GM12878 (cell line): ENCODE data around the gene TNIP3. TPM values are rescaled to one million over a fixed set of nuclear protein-coding genes. Genes with fewer than 3 reads are reported as not detected.

ENCODE experiments used
- ATAC-seq: fragments of 200-7000 bp; cut with Tn5 transposase; 3 replicates; pipeline ENCODE4 v1.9.1; 2020; ENCODE audit warnings: mild to moderate bottlenecking, moderate library complexity
- BruUV-seq: library from RNA; stranded (reverse); fragments of 400-500 nt; replicated peaks from 2 replicates; lab custom pipeline; 2021; lab: Mats Ljungman, UMichigan
- CTCF ChIA-PET: fragments of 300-600 bp; sonication (Branson Sonifier 250); formaldehyde crosslinking; extraction: SDS; loops from one replicate; lab custom pipeline; 2021; ENCODE audit warnings: inconsistent platforms; lab: Yijun Ruan, JAX
- POLR2A ChIA-PET: fragments of 350-600 bp; formaldehyde crosslinking; extraction: SDS; loops from one replicate; lab custom pipeline; 2021; ENCODE audit warnings: inconsistent platforms; lab: Charles Lee
- RAD21 ChIA-PET: fragments of 300-600 bp; sonication (Branson Sonifier 250); formaldehyde crosslinking; loops from one replicate; lab custom pipeline; 2023; ENCODE audit warnings: antibody characterized with exemption; ENCODE audit not compliant: unreplicated experiment; lab: Charles Lee
- SMC1A ChIA-PET: fragments of 300-600 bp; sonication (Branson Sonifier 250); formaldehyde crosslinking; loops from one replicate; lab custom pipeline; 2023; ENCODE audit not compliant: unreplicated experiment, uncharacterized antibody; lab: Charles Lee
- DNase-seq: peaks from one replicate; pipeline ENCODE4 v3.0.0-alpha.2; 2011; ENCODE audit warnings: low read depth, low spot score
- FAIRE-seq: peaks from 3 replicates; lab custom pipeline; 2011; peaks lifted over from hg19 to GRCh38; lab: Jason Lieb, UNC
- H2AFZ ChIP-seq: 2 replicates; pipeline ENCODE4 v1.6.0; 2011; ENCODE audit warnings: low read depth, low read length, control low read depth; ENCODE audit not compliant: control insufficient read depth
- H3K27ac ChIP-seq: 2 replicates; pipeline ENCODE4 v1.5.1; 2011; ENCODE audit warnings: control low read depth; ENCODE audit not compliant: control insufficient read depth, insufficient read depth
- H3K27me3 ChIP-seq, 2 experiments: replicated peaks in 1 of 2; 2 replicates each; pipeline versions ENCODE4 v1.6.0 to v1.6.1; 2011; ENCODE audit warnings: low read length in 1 of 2; ENCODE audit not compliant: control insufficient read depth in 2 of 2, insufficient read depth in 2 of 2
- H3K36me3 ChIP-seq, 2 experiments: 2 replicates each; pipeline ENCODE4 v1.5.1; 2011; ENCODE audit warnings: low read length in 1 of 2; ENCODE audit not compliant: control insufficient read depth in 2 of 2, insufficient read depth in 2 of 2
- H3K4me1 ChIP-seq: 2 replicates; pipeline ENCODE4 v1.6.1; 2011; ENCODE audit warnings: mild to moderate bottlenecking, low read length, moderate library complexity, mixed read lengths; ENCODE audit not compliant: control insufficient read depth, insufficient read depth
- H3K4me2 ChIP-seq: 2 replicates; pipeline ENCODE4 v1.6.0; 2011; ENCODE audit warnings: control low read depth; ENCODE audit not compliant: control insufficient read depth, insufficient read depth
- H3K4me3 ChIP-seq: fragments of 200-600 bp; sonication (generic); 2 replicates; pipeline ENCODE4 v1.5.1; 2016
- H3K79me2 ChIP-seq: 2 replicates; pipeline ENCODE4 v1.6.0; 2011; ENCODE audit warnings: low read length; ENCODE audit not compliant: control insufficient read depth, insufficient read depth
- H3K9ac ChIP-seq: 2 replicates; pipeline ENCODE4 v1.8.0; 2011; ENCODE audit warnings: low read length, control low read depth, mixed read lengths; ENCODE audit not compliant: control insufficient read depth, insufficient read depth
- H3K9me3 ChIP-seq: replicated peaks from 3 replicates; pipeline ENCODE4 v1.5.1; 2011; ENCODE audit warnings: mild to moderate bottlenecking, low read length; ENCODE audit not compliant: control insufficient read depth, insufficient read depth
- H4K20me1 ChIP-seq: 2 replicates; pipeline ENCODE4 v1.6.0; 2011; ENCODE audit not compliant: control insufficient read depth, insufficient read depth
- BRCA1 ChIP-seq: IDR thresholded peaks from 2 replicates; pipeline ENCODE4 v1.6.1; 2011; ENCODE audit warnings: low read depth, low read length, improper control_type of control experiment
- CEBPB ChIP-seq, 2 experiments: fragments of 150-350 bp in 1 of 2; IDR thresholded peaks; 2 replicates each; pipeline ENCODE4 v1.6.1; 2012 to 2014; ENCODE audit warnings: low read depth in 2 of 2, low read length in 2 of 2, borderline replicate concordance in 1 of 2, inconsistent platforms in 1 of 2
- CHD1 ChIP-seq: IDR thresholded peaks from 2 replicates; pipeline ENCODE4 v1.6.1; 2012; ENCODE audit warnings: low read depth, low read length, improper control_type of control experiment
- CREM ChIP-seq: IDR thresholded peaks from 2 replicates; pipeline ENCODE4 v1.6.1; 2014; ENCODE audit warnings: antibody characterized with exemption, low read depth
- JUNB ChIP-seq: IDR thresholded peaks from 2 replicates; pipeline ENCODE4 v1.6.1; 2016; ENCODE audit warnings: antibody characterized with exemption, mild to moderate bottlenecking
- KLF5 ChIP-seq: fragments of 450-650 bp; IDR thresholded peaks from 2 replicates; pipeline ENCODE4 v1.6.1; 2014; ENCODE audit warnings: mild to moderate bottlenecking; ENCODE audit not compliant: partially characterized antibody
- NFIC ChIP-seq: IDR thresholded peaks from 2 replicates; pipeline ENCODE4 v1.6.1; 2012; ENCODE audit warnings: low read depth, mild to moderate bottlenecking, inconsistent platforms, low read length, moderate library complexity
- NR2F1 ChIP-seq: fragments of 450-650 bp; conservative IDR thresholded peaks from 2 replicates; pipeline ENCODE4 v1.6.1; 2017; ENCODE audit warnings: mild to moderate bottlenecking
- POLR2AphosphoS2 ChIP-seq: IDR thresholded peaks from 2 replicates; pipeline ENCODE4 v1.6.1; 2011; ENCODE audit warnings: low read depth, mild to moderate bottlenecking, low read length, improper control_type of control experiment, moderate library complexity
- RAD21 ChIP-seq: IDR thresholded peaks from 2 replicates; pipeline ENCODE4 v1.6.1; 2011; ENCODE audit warnings: mild to moderate bottlenecking, low read depth, low read length, moderate library complexity; ENCODE audit not compliant: insufficient read depth
- RBBP5 ChIP-seq: fragments of 200-600 bp; sonication (generic); conservative IDR thresholded peaks from 2 replicates; pipeline ENCODE4 v1.6.1; 2016
- RELA ChIP-seq: fragments of 450-650 bp; IDR thresholded peaks from 2 replicates; pipeline ENCODE4 v1.8.0; 2014; ENCODE audit warnings: borderline replicate concordance; ENCODE audit not compliant: partially characterized antibody
- SIX5 ChIP-seq: IDR thresholded peaks from 2 replicates; pipeline ENCODE4 v1.6.1; 2011; ENCODE audit warnings: mild to moderate bottlenecking, low read depth, low read length, moderate library complexity; ENCODE audit not compliant: severe bottlenecking
- ZNF207 ChIP-seq: fragments of 450-650 bp; IDR thresholded peaks from 2 replicates; pipeline ENCODE4 v1.6.1; 2014; ENCODE audit warnings: antibody characterized with exemption, mild to moderate bottlenecking, borderline replicate concordance
- ZSCAN29 ChIP-seq: fragments of 450-650 bp; IDR thresholded peaks from 2 replicates; pipeline ENCODE4 v1.6.1; 2017; ENCODE audit warnings: mild to moderate bottlenecking, moderate library complexity
- WGBS: methylation state at CpG from one replicate; pipeline ENCODE4 v1.1.6; 2016; ENCODE audit warnings: low lambda C conversion rate; ENCODE audit not compliant: insufficient replicate concordance, insufficient coverage; ENCODE audit errors: missing lambda C conversion rate; 5-methylcytosine and 5-hydroxymethylcytosine counted together
- in situ Hi-C: fragments of 300-500 bp; cut with MboI; formaldehyde crosslinking; loops from 9 replicates; pipeline ENCODE4 v1.14.3; 2018; ENCODE audit warnings: mixed read lengths
- intact Hi-C: fragments of 100-400 bp; cut with micrococcal nuclease; formaldehyde crosslinking; loops from one replicate; pipeline ENCODE4 v1.14.2; 2022; ENCODE audit not compliant: unreplicated experiment
- polyA plus RNA-seq, 11 experiments: library from polyadenylated mRNA; depleted of rRNA in 4 of 11; unstranded in 6 of 11; stranded (reverse) in 5 of 11; fragments of >200 nt; fragmentation: Nextera tagmentation in 4 of 11; fragmentation: Illumina TruSeq in 1 of 11; extraction: Ambion mirVana in 4 of 11; extraction: Trizol in 1 of 11; gene quantifications; 1 replicate in 1 of 11; 2 replicates in 10 of 11; pipeline versions ENCODE4 v1.2.1 to v1.2.3, GENCODE V29; 2011 to 2016; ENCODE audit warnings: inconsistent platforms in 2 of 11, missing spikeins in 2 of 11, low read depth in 1 of 11
- total RNA-seq, 4 experiments: library from RNA; depleted of rRNA in 3 of 4; stranded (reverse); fragments of >200 nt in 3 of 4; fragmentation: Illumina TruSeq in 1 of 4; extraction: Trizol in 1 of 4; gene quantifications; 2 replicates each; pipeline versions ENCODE4 v1.2.1 to v1.2.3, GENCODE V29; 2013 to 2021
- TF ChIP-seq, protein P1 (sequence below): fragments of 450-650 bp; IDR thresholded peaks from 2 replicates; pipeline ENCODE4 v1.6.1; 2017; ENCODE audit warnings: antibody characterized with exemption, mild to moderate bottlenecking, moderate library complexity
- TF ChIP-seq, protein P2 (sequence below): IDR thresholded peaks from 2 replicates; pipeline ENCODE4 v1.6.1; 2011; ENCODE audit warnings: mild to moderate bottlenecking, low read depth, low read length, moderate library complexity; ENCODE audit not compliant: insufficient replicate concordance
- TF ChIP-seq, protein P3 (sequence below): fragments of 150-350 bp; IDR thresholded peaks from 2 replicates; pipeline ENCODE4 v1.6.1; 2014; ENCODE audit warnings: mild to moderate bottlenecking, low read depth, low read length

Gene TNIP3
- total and polyA plus RNA-seq, 10 of the 15 experiments (the other 5 are each of a cell fraction or from before 2014, with no cell fraction given), result 0.21 to 1.4 (median 0.67) TPM

DNA sequence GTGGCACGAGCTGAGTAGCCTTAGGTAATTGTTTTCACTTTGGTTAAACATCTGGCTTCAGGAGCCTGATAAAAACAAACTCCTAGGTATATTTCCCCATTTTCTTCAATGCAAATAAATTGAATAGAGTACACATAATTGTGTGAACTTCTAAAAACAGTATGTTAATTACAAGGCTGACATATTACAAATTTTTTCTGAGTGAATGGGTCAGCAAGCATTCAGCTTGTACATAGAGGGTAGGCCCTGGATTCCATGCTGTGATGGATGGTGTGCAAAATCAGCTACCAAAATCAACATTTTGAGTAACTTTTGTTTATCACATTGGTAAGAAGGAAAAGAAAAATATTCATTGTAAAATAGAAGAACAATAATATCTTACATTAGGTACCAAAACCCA is 12.2 kb downstream of the TNIP3 start:
- Histone ChIP-seq H3K36me3 (no peaks in the 10 kb centered on the region), H3K9me3 (no peaks in the 10 kb centered on the region), H3K4me1 (no peaks in the 10 kb centered on the region), H3K4me2 (no peak overlapping the region), H3K9ac (no peak overlapping the region), H3K79me2 (no peaks in the 10 kb centered on the region), H3K27ac (no peak overlapping the region), H3K27me3 (peaks cover 2 to 4% of the 10 kb centered on the region in 2 experiments; a peak in 1 of 4 replicates), H2AFZ (no peak overlapping the region), H3K4me3 (no peak overlapping the region), H4K20me1 (no peaks in the 10 kb centered on the region)
- WGBS, result 31% methylated on average over 1 of the region's 1 CpG
- FAIRE-seq, result no peak
- no peak for DNase-seq
- ChIA-PET POLR2A (no interaction called here), SMC1A (interaction anchor here (1.1 to 1.9 kb wide), 3 partner anchors 9 to 48 kb away, joined by 3 to 6 read pairs (median 3); no protein-coding TSS in a partner anchor), CTCF (interaction anchor here (0.9 to 1.1 kb wide), 2 partner anchors 40 to 121 kb away, joined by 3 read pairs; no protein-coding TSS in a partner anchor), RAD21 (no interaction called here)
- no TSS peak for BruUV-seq
- in situ Hi-C loops, result no loop called here
- ATAC-seq, result no peak
- intact Hi-C loops, result no loop called here
- TF ChIP-seq POLR2AphosphoS2, result no peak
- no peak for TF ChIP-seq RBBP5
- no peak for TF ChIP-seq CEBPB (IDR thresholded peaks at IDR 0.05; ENCODE audit: borderline replicate concordance in 1 of 2, low read depth in 2 of 2, low read length in 2 of 2)
- no peak for TF ChIP-seq NR2F1
- TF ChIP-seq RELA, result no peak
- TF ChIP-seq ZSCAN29, result no peak
- TF ChIP-seq, protein P1, sequence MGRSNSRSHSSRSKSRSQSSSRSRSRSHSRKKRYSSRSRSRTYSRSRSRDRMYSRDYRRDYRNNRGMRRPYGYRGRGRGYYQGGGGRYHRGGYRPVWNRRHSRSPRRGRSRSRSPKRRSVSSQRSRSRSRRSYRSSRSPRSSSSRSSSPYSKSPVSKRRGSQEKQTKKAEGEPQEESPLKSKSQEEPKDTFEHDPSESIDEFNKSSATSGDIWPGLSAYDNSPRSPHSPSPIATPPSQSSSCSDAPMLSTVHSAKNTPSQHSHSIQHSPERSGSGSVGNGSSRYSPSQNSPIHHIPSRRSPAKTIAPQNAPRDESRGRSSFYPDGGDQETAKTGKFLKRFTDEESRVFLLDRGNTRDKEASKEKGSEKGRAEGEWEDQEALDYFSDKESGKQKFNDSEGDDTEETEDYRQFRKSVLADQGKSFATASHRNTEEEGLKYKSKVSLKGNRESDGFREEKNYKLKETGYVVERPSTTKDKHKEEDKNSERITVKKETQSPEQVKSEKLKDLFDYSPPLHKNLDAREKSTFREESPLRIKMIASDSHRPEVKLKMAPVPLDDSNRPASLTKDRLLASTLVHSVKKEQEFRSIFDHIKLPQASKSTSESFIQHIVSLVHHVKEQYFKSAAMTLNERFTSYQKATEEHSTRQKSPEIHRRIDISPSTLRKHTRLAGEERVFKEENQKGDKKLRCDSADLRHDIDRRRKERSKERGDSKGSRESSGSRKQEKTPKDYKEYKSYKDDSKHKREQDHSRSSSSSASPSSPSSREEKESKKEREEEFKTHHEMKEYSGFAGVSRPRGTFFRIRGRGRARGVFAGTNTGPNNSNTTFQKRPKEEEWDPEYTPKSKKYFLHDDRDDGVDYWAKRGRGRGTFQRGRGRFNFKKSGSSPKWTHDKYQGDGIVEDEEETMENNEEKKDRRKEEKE, result no peak
- no peak for TF ChIP-seq CREM
- TF ChIP-seq, protein P2, sequence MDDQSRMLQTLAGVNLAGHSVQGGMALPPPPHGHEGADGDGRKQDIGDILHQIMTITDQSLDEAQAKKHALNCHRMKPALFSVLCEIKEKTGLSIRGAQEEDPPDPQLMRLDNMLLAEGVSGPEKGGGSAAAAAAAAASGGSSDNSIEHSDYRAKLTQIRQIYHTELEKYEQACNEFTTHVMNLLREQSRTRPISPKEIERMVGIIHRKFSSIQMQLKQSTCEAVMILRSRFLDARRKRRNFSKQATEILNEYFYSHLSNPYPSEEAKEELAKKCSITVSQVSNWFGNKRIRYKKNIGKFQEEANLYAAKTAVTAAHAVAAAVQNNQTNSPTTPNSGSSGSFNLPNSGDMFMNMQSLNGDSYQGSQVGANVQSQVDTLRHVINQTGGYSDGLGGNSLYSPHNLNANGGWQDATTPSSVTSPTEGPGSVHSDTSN, result no peak
- no peak for TF ChIP-seq BRCA1
- no peak for TF ChIP-seq NFIC
- no peak for TF ChIP-seq KLF5
- TF ChIP-seq RAD21, result no peak
- TF ChIP-seq, protein P3, sequence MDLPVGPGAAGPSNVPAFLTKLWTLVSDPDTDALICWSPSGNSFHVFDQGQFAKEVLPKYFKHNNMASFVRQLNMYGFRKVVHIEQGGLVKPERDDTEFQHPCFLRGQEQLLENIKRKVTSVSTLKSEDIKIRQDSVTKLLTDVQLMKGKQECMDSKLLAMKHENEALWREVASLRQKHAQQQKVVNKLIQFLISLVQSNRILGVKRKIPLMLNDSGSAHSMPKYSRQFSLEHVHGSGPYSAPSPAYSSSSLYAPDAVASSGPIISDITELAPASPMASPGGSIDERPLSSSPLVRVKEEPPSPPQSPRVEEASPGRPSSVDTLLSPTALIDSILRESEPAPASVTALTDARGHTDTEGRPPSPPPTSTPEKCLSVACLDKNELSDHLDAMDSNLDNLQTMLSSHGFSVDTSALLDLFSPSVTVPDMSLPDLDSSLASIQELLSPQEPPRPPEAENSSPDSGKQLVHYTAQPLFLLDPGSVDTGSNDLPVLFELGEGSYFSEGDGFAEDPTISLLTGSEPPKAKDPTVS, result no peak
- no peak for TF ChIP-seq CHD1
- no peak for TF ChIP-seq JUNB
- no peak for TF ChIP-seq SIX5
- no peak for TF ChIP-seq ZNF207
